ENCODE results near the gene CREB5. TPM values are rescaled to one million over a fixed set of nuclear protein-coding genes. Genes with fewer than 3 reads are reported as not detected.

Gene CREB5
- total RNA-seq, 2 experiments from 2014 or later, result not detected

GRCh38 chr7:28722684-28723083 is 310.4 kb downstream of the CREB5 start:
- ChIA-PET POLR2A (no interaction called here), CTCF (no interaction called here)

GRCh38 chr7:28723336-28723735 is 311.0 kb downstream of the CREB5 start:
- ChIA-PET CTCF (no interaction called here), POLR2A (no interaction called here)

- ChIA-PET CTCF (no interaction called here), POLR2A (no interaction called here)
Observed at GRCh38 chr7:28724563-28724962, 312.2 kb downstream of the CREB5 start.

GRCh38 chr7:28725045-28725642 is 312.8 kb downstream of the CREB5 start:
- ChIA-PET POLR2A (no interaction called here), CTCF (no interaction called here)

GRCh38 chr7:28725911-28726310 is 313.6 kb downstream of the CREB5 start:
- CTCF ChIA-PET, result no interaction called here
- POLR2A ChIA-PET, result no interaction called here

GRCh38 chr7:28726555-28726954 is 314.2 kb downstream of the CREB5 start:
- ChIA-PET CTCF (no interaction called here), POLR2A (no interaction called here)

GRCh38 chr7:28729281-28729680 is 317.0 kb downstream of the CREB5 start:
- CTCF ChIA-PET, result no interaction called here
- POLR2A ChIA-PET, result no interaction called here

- POLR2A ChIA-PET, result no interaction called here
- CTCF ChIA-PET, result no interaction called here
Observed at GRCh38 chr7:28729727-28730126, 317.4 kb downstream of the CREB5 start.

GRCh38 chr7:28731092-28731658 is 318.9 kb downstream of the CREB5 start:
- ChIA-PET CTCF (no interaction called here), POLR2A (no interaction called here)

- CTCF ChIA-PET, result no interaction called here
- POLR2A ChIA-PET, result no interaction called here
Observed at GRCh38 chr7:28732071-28732869, 320.0 kb downstream of the CREB5 start.

- CTCF ChIA-PET, result no interaction called here
- POLR2A ChIA-PET, result no interaction called here
Observed at GRCh38 chr7:28733035-28733434, 320.7 kb downstream of the CREB5 start.

- ChIA-PET POLR2A (no interaction called here), CTCF (no interaction called here)
Observed at GRCh38 chr7:28738412-28738811, 326.1 kb downstream of the CREB5 start.

- ChIA-PET POLR2A (no interaction called here), CTCF (no interaction called here)
Observed at GRCh38 chr7:28739128-28739527, 326.8 kb downstream of the CREB5 start.

GRCh38 chr7:28739826-28740225 is 327.5 kb downstream of the CREB5 start:
- ChIA-PET POLR2A (no interaction called here), CTCF (no interaction called here)

- ChIA-PET CTCF (no interaction called here), POLR2A (no interaction called here)
Observed at GRCh38 chr7:28744951-28745350, 332.6 kb downstream of the CREB5 start.

- CTCF ChIA-PET, result no interaction called here
- POLR2A ChIA-PET, result no interaction called here
Observed at GRCh38 chr7:28745351-28745750, 333.0 kb downstream of the CREB5 start.

GRCh38 chr7:28747404-28747803 is 335.1 kb downstream of the CREB5 start:
- CTCF ChIA-PET, result no interaction called here
- POLR2A ChIA-PET, result no interaction called here

- CTCF ChIA-PET, result no interaction called here
- POLR2A ChIA-PET, result no interaction called here
Observed at GRCh38 chr7:28747854-28748253, 335.5 kb downstream of the CREB5 start.

GRCh38 chr7:28748346-28748745 is 336.0 kb downstream of the CREB5 start:
- ChIA-PET POLR2A (no interaction called here), CTCF (no interaction called here)

- ChIA-PET POLR2A (no interaction called here), CTCF (no interaction called here)
Observed at GRCh38 chr7:28748933-28749584, 336.7 kb downstream of the CREB5 start.

GRCh38 chr7:28749638-28750037 is 337.3 kb downstream of the CREB5 start:
- ChIA-PET POLR2A (no interaction called here), CTCF (no interaction called here)
